ENCODE measurements around the gene MIP. TPM values are rescaled to one million over a fixed set of nuclear protein-coding genes. Genes with fewer than 3 reads are reported as not detected.
"Not testable (repeated sequence)": the region's sequence is repeated elsewhere in the genome, so short reads cannot be mapped to it uniquely, and the experiment has no call there.

Gene MIP
- total and polyA plus RNA-seq, 2 experiments from 2014 or later = 0.29 TPM; not detected in 1

- not testable (repeated sequence) for H3K27me3 ChIP-seq (ENCODE audit: insufficient read depth); H3K27ac Mint-ChIP-seq; H3K27ac ChIP-seq (ENCODE audit: low read depth); H2AFZ ChIP-seq; H3K4me2 ChIP-seq; H3F3A ChIP-seq (replicated peaks; ENCODE audit: low read depth); H3K9me2 ChIP-seq (ENCODE audit: insufficient read depth); H3K36me3 Mint-ChIP-seq (ENCODE audit: low read depth); DNase-seq (ENCODE audit: low spot score); H4K20me1 ChIP-seq (replicated peaks; ENCODE audit: insufficient read depth); H3K79me2 ChIP-seq (replicated peaks; ENCODE audit: insufficient read depth); H3K4me3 ChIP-seq; H3K36me3 ChIP-seq (ENCODE audit: insufficient read depth); ATAC-seq; H3K4me3 Mint-ChIP-seq; H3K4me1 ChIP-seq (ENCODE audit: insufficient read depth); H3K4me1 Mint-ChIP-seq
- H3K27me3 Mint-ChIP-seq (ENCODE audit: insufficient read depth, low read depth, poor library complexity) = peaks cover 20% of the 10 kb centered on the region
- peaks cover 36% of the 10 kb centered on the region for H3K9me3 Mint-ChIP-seq
Observed at GRCh38 chr12:56499879-56500278, 45.4 kb upstream of the MIP start.

GRCh38 chr12:56499452-56499851, 45.0 kb upstream of the MIP start:
- H3K27me3 ChIP-seq (ENCODE audit: insufficient read depth); H3F3A ChIP-seq (replicated peaks; ENCODE audit: low read depth); H3K4me3 ChIP-seq; H3K4me2 ChIP-seq; H3K4me1 ChIP-seq (ENCODE audit: insufficient read depth); H3K27ac Mint-ChIP-seq; H3K4me3 Mint-ChIP-seq; H3K79me2 ChIP-seq (replicated peaks; ENCODE audit: insufficient read depth); ATAC-seq; DNase-seq (ENCODE audit: low spot score); H3K27ac ChIP-seq (ENCODE audit: low read depth); H2AFZ ChIP-seq; H4K20me1 ChIP-seq (replicated peaks; ENCODE audit: insufficient read depth); H3K36me3 Mint-ChIP-seq (ENCODE audit: low read depth); H3K4me1 Mint-ChIP-seq; H3K9me2 ChIP-seq (ENCODE audit: insufficient read depth); H3K36me3 ChIP-seq (ENCODE audit: insufficient read depth): not testable (repeated sequence)
- H3K9me3 Mint-ChIP-seq = peaks cover 38% of the 10 kb centered on the region
- H3K27me3 Mint-ChIP-seq (ENCODE audit: insufficient read depth, low read depth, poor library complexity) = peaks cover 20% of the 10 kb centered on the region

GRCh38 chr12:56498126-56498902, 43.9 kb upstream of the MIP start:
- not testable (repeated sequence) for H3K36me3 ChIP-seq (ENCODE audit: insufficient read depth); H3K27ac ChIP-seq (ENCODE audit: low read depth); H3K27ac Mint-ChIP-seq; H3K4me2 ChIP-seq; H3K27me3 ChIP-seq (ENCODE audit: insufficient read depth); H3K79me2 ChIP-seq (replicated peaks; ENCODE audit: insufficient read depth); H3K4me3 ChIP-seq; H4K20me1 ChIP-seq (replicated peaks; ENCODE audit: insufficient read depth); H3K4me3 Mint-ChIP-seq; H3K9me2 ChIP-seq (ENCODE audit: insufficient read depth); H3F3A ChIP-seq (replicated peaks; ENCODE audit: low read depth); H2AFZ ChIP-seq; H3K4me1 Mint-ChIP-seq; H3K4me1 ChIP-seq (ENCODE audit: insufficient read depth)
- Mint-ChIP-seq H3K36me3 (ENCODE audit: low read depth) (peaks cover 12% of the 10 kb centered on the region), H3K27me3 (ENCODE audit: insufficient read depth, low read depth, poor library complexity) (peaks cover 23% of the 10 kb centered on the region), H3K9me3 (peaks cover 36% of the 10 kb centered on the region)
- TF ChIP-seq ZNF331 (CRISPR knock-in tag; IDR thresholded peaks at IDR 0.05; ENCODE audit: low read depth) = peak; percentile 89
- ATAC-seq = peak; percentile 81
- peak; percentile 35 for DNase-seq (ENCODE audit: low spot score)

- DNase-seq (ENCODE audit: low spot score) = peak; percentile 69
- H3K27me3 Mint-ChIP-seq (ENCODE audit: insufficient read depth, low read depth, poor library complexity) = peaks cover 23% of the 10 kb centered on the region
- not testable (repeated sequence) for H3K27me3 ChIP-seq (ENCODE audit: insufficient read depth)
Observed at GRCh38 chr12:56496704-56497103, 42.2 kb upstream of the MIP start.

GRCh38 chr12:56494481-56494880, 40.0 kb upstream of the MIP start:
- H3K9me2 ChIP-seq (ENCODE audit: insufficient read depth); H3F3A ChIP-seq (replicated peaks; ENCODE audit: low read depth); H3K27ac Mint-ChIP-seq; H4K20me1 ChIP-seq (replicated peaks; ENCODE audit: insufficient read depth); H3K27ac ChIP-seq (ENCODE audit: low read depth); H3K4me1 Mint-ChIP-seq; H3K4me2 ChIP-seq; H3K4me3 ChIP-seq; H3K79me2 ChIP-seq (replicated peaks; ENCODE audit: insufficient read depth); H3K36me3 ChIP-seq (ENCODE audit: insufficient read depth); H2AFZ ChIP-seq; H3K4me1 ChIP-seq (ENCODE audit: insufficient read depth); H3K4me3 Mint-ChIP-seq; H3K36me3 Mint-ChIP-seq (ENCODE audit: low read depth); ATAC-seq; DNase-seq (ENCODE audit: low spot score): not testable (repeated sequence)
- H3K9me3 Mint-ChIP-seq = peaks cover 38% of the 10 kb centered on the region
- peaks cover 23% of the 10 kb centered on the region for H3K27me3 ChIP-seq (ENCODE audit: insufficient read depth)
- H3K27me3 Mint-ChIP-seq (ENCODE audit: insufficient read depth, low read depth, poor library complexity) = peaks cover 30% of the 10 kb centered on the region

More at GRCh38 chr12:56496704-56497103, 42.2 kb upstream of the MIP start:
- not testable (repeated sequence) for H3K36me3 ChIP-seq (ENCODE audit: insufficient read depth); H3K4me3 Mint-ChIP-seq; H3K4me2 ChIP-seq; H3K4me1 Mint-ChIP-seq; H3K79me2 ChIP-seq (replicated peaks; ENCODE audit: insufficient read depth); H3K4me1 ChIP-seq (ENCODE audit: insufficient read depth); H2AFZ ChIP-seq; ATAC-seq; H3K9me2 ChIP-seq (ENCODE audit: insufficient read depth); H3K4me3 ChIP-seq; H3F3A ChIP-seq (replicated peaks; ENCODE audit: low read depth); H4K20me1 ChIP-seq (replicated peaks; ENCODE audit: insufficient read depth); H3K27ac ChIP-seq (ENCODE audit: low read depth); H3K27ac Mint-ChIP-seq
- TF ChIP-seq CTCF (conservative IDR thresholded peaks at IDR 0.05; ENCODE audit: low read depth in 2 of 2) = peak; percentile 20 to 62; a peak in 3 of 4 replicates
- H3K36me3 Mint-ChIP-seq (ENCODE audit: low read depth) = peaks cover 15% of the 10 kb centered on the region
- peaks cover 42% of the 10 kb centered on the region for H3K9me3 Mint-ChIP-seq

GRCh38 chr12:56494106-56494415, 39.6 kb upstream of the MIP start:
- ATAC-seq; H2AFZ ChIP-seq; H3K79me2 ChIP-seq (replicated peaks; ENCODE audit: insufficient read depth); H3K4me2 ChIP-seq; H3K9me2 ChIP-seq (ENCODE audit: insufficient read depth); H3F3A ChIP-seq (replicated peaks; ENCODE audit: low read depth); H3K4me1 Mint-ChIP-seq; H3K4me3 Mint-ChIP-seq; H3K36me3 Mint-ChIP-seq (ENCODE audit: low read depth); H3K4me3 ChIP-seq; H4K20me1 ChIP-seq (replicated peaks; ENCODE audit: insufficient read depth); H3K27ac ChIP-seq (ENCODE audit: low read depth); H3K4me1 ChIP-seq (ENCODE audit: insufficient read depth); DNase-seq (ENCODE audit: low spot score); H3K27ac Mint-ChIP-seq; H3K36me3 ChIP-seq (ENCODE audit: insufficient read depth): not testable (repeated sequence)
- H3K9me3 Mint-ChIP-seq = peaks cover 42% of the 10 kb centered on the region
- peaks cover 32% of the 10 kb centered on the region for H3K27me3 Mint-ChIP-seq (ENCODE audit: insufficient read depth, low read depth, poor library complexity)
- H3K27me3 ChIP-seq (ENCODE audit: insufficient read depth) = peaks cover 27% of the 10 kb centered on the region

Measured in GM23338 (cell line).